Measurements from ENCODE around the gene ZXDA. TPM values are rescaled to one million over a fixed set of nuclear protein-coding genes. Genes with fewer than 3 reads are reported as not detected.
"Not testable (repeated sequence)": the region's sequence is repeated elsewhere in the genome, so short reads cannot be mapped to it uniquely, and the experiment has no call there.

The ZXDA gene, protein sequence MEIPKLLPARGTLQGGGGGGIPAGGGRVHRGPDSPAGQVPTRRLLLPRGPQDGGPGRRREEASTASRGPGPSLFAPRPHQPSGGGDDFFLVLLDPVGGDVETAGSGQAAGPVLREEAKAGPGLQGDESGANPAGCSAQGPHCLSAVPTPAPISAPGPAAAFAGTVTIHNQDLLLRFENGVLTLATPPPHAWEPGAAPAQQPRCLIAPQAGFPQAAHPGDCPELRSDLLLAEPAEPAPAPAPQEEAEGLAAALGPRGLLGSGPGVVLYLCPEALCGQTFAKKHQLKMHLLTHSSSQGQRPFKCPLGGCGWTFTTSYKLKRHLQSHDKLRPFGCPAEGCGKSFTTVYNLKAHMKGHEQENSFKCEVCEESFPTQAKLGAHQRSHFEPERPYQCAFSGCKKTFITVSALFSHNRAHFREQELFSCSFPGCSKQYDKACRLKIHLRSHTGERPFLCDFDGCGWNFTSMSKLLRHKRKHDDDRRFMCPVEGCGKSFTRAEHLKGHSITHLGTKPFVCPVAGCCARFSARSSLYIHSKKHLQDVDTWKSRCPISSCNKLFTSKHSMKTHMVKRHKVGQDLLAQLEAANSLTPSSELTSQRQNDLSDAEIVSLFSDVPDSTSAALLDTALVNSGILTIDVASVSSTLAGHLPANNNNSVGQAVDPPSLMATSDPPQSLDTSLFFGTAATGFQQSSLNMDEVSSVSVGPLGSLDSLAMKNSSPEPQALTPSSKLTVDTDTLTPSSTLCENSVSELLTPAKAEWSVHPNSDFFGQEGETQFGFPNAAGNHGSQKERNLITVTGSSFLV
- total RNA-seq = 1 to 10 TPM in 4 of 5 donors, under 1 TPM in 1; 0.58 to 10.0 (median 7.6) TPM
- polyA plus RNA-seq = 1 to 10 TPM in 1 of 3 donors, under 1 TPM in 2; 0.55 to 1.8 (median 0.56) TPM
- long read RNA-seq, donor 1 = 0 reads
- long read RNA-seq, donor 2, full-length matches to known transcripts = 8 of 8 reads
- long read RNA-seq, donor 2, partial matches to known transcripts = 0 of 8 reads
- long read RNA-seq, donor 2, other reads (novel, unspliced or antisense) = 0 of 8 reads
- long read RNA-seq, donor 3, full-length matches to known transcripts = 3 of 3 reads
- long read RNA-seq, donor 3, partial matches to known transcripts = 0 of 3 reads
- long read RNA-seq, donor 3, other reads (novel, unspliced or antisense) = 0 of 3 reads
- long read RNA-seq, donor 4 = 0 reads
- long read RNA-seq, donor 5, full-length matches to known transcripts = 11 of 11 reads
- long read RNA-seq, donor 5, partial matches to known transcripts = 0 of 11 reads
- long read RNA-seq, donor 5, other reads (novel, unspliced or antisense) = 0 of 11 reads
- long read RNA-seq, donor 6, full-length matches to known transcripts = 7 of 7 reads
- long read RNA-seq, donor 6, partial matches to known transcripts = 0 of 7 reads
- long read RNA-seq, donor 6, other reads (novel, unspliced or antisense) = 0 of 7 reads
- long read RNA-seq, donor 7, full-length matches to known transcripts = 7 of 7 reads
- long read RNA-seq, donor 7, partial matches to known transcripts = 0 of 7 reads
- long read RNA-seq, donor 7, other reads (novel, unspliced or antisense) = 0 of 7 reads
- long read RNA-seq, donor 8, full-length matches to known transcripts = 5 of 5 reads
- long read RNA-seq, donor 8, partial matches to known transcripts = 0 of 5 reads
- long read RNA-seq, donor 8, other reads (novel, unspliced or antisense) = 0 of 5 reads
- long read RNA-seq, donor 9, full-length matches to known transcripts = 11 of 11 reads
- long read RNA-seq, donor 9, partial matches to known transcripts = 0 of 11 reads
- long read RNA-seq, donor 9, other reads (novel, unspliced or antisense) = 0 of 11 reads
- long read RNA-seq, donor 10, full-length matches to known transcripts = 2 of 2 reads
- long read RNA-seq, donor 10, partial matches to known transcripts = 0 of 2 reads
- long read RNA-seq, donor 10, other reads (novel, unspliced or antisense) = 0 of 2 reads

GRCh38 chrX:57910287-57910912 lies at the start of gene ZXDA:
Gene ZXDA, minus strand, starts transcription at chrX:57910458. Its CDS starts 38 bp downstream, at chrX:57910420.
- Histone ChIP-seq H3K4me3 (peak within 1 kb of the TSS; percentile 46 to 55 (median 51)), H3K27ac (peak within 1 kb of the TSS; percentile 87 to 93 (median 88)), H3K4me1 (peaks cover 7 to 39% (median 14%) of the 10 kb centered on the region in 4 donors)
- H3K36me3 ChIP-seq; H3K27me3 ChIP-seq; intact Hi-C loops (cut with DNase I; ENCODE audit: low total_unique reads); H3K9me3 ChIP-seq: not testable (repeated sequence)
- 0 to 24% (median 7%) methylated on average over 4 to 9 of the region's 35 CpGs for WGBS, 5 donors
- DNase-seq = peak in 1 of 2 donors; percentile 19

DNA sequence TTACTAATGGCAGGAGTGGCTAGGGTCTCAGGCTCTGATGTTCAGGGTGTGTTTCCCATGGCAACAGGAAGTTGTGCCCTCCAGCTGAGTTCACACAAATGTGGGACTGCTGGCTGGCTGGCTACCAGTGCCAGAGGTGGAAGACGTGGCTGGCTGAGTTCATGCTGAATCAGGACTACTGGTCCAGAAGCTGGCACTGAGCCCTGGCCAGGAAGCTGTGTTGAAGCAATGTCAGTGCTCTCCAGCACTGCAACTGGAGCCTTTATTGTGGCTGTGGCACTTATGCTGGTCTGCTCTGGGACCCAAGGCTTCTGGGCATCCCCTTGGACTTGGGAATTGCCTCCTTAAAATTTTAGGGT lies 42.0 kb upstream of the ZXDA start:
- H3K27ac ChIP-seq = no peak overlapping the region
- no peak for DNase-seq
- H3K4me1 ChIP-seq = no peaks in the 10 kb centered on the region
- H3K36me3 ChIP-seq = no peaks in the 10 kb centered on the region
- no peaks in the 10 kb centered on the region for H3K27me3 ChIP-seq
- peaks cover 0 to 16% (median 3%) of the 10 kb centered on the region in 4 donors for H3K9me3 ChIP-seq
- WGBS, 5 donors = 21 to 34% (median 22%) methylated on average over 1 of the region's 1 CpG; no CpG with 5 or more reads in 2 of the 5 donors
- H3K4me3 ChIP-seq = no peak overlapping the region
- TF ChIP-seq POLR2AphosphoS5 (IDR thresholded peaks at IDR 0.05) (no peak), POLR2A (IDR thresholded peaks at IDR 0.05) (no peak), EP300 (IDR thresholded peaks at IDR 0.05) (no peak)
- TF ChIP-seq, protein P1, sequence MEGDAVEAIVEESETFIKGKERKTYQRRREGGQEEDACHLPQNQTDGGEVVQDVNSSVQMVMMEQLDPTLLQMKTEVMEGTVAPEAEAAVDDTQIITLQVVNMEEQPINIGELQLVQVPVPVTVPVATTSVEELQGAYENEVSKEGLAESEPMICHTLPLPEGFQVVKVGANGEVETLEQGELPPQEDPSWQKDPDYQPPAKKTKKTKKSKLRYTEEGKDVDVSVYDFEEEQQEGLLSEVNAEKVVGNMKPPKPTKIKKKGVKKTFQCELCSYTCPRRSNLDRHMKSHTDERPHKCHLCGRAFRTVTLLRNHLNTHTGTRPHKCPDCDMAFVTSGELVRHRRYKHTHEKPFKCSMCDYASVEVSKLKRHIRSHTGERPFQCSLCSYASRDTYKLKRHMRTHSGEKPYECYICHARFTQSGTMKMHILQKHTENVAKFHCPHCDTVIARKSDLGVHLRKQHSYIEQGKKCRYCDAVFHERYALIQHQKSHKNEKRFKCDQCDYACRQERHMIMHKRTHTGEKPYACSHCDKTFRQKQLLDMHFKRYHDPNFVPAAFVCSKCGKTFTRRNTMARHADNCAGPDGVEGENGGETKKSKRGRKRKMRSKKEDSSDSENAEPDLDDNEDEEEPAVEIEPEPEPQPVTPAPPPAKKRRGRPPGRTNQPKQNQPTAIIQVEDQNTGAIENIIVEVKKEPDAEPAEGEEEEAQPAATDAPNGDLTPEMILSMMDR (IDR thresholded peaks at IDR 0.05) = no peak
- intact Hi-C loops (cut with DNase I; ENCODE audit: low total_unique reads) = no loop called here

DNA sequence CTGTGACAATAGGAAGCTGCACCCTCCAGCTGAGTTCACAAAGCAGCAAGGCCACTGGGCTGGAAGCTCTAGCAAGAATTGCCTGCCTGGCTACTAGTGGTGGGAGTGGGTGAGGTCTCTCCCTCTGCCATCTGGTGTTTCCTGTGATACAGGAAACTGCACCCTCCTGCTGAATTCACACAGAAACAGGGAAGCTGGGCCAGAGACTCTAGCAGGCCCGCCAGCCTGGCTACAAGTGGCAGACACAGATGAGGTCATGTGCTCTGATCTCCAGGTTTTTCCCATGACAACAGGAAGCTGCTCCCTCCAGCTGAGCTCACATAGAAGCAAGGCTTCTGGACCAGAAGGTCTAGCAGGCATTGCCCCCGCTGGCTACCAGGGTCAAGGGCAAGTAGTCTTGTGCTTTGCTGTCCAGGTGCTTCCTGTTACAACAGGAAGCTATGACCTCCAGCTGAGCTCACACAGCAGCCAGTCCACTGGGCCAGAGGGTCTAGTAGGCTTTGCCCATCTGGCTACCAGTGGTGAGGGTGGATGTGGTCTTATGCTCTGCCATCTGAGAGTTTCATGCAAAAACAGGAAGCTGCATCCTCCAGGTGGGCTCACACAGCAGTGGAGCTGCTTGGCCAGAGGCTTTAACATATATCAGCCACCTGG lies 41.5 kb upstream of the ZXDA start:
- peaks cover 0 to 16% (median 3%) of the 10 kb centered on the region in 4 donors for H3K9me3 ChIP-seq
- WGBS, 5 donors = 43 to 59% (median 49%) methylated on average over 1 to 2 of the region's 2 CpGs; no CpG with 5 or more reads in 1 of the 5 donors
- peak in 1 of 2 donors; percentile 1 for DNase-seq
- H3K27ac ChIP-seq = no peak overlapping the region
- H3K36me3 ChIP-seq = no peaks in the 10 kb centered on the region
- H3K27me3 ChIP-seq = no peaks in the 10 kb centered on the region
- no peak for TF ChIP-seq POLR2A (IDR thresholded peaks at IDR 0.05)
- TF ChIP-seq, protein P1 (IDR thresholded peaks at IDR 0.05) = no peak
- no peak for TF ChIP-seq POLR2AphosphoS5 (IDR thresholded peaks at IDR 0.05)
- no peak for TF ChIP-seq EP300 (IDR thresholded peaks at IDR 0.05)
- no peak overlapping the region for H3K4me3 ChIP-seq
- H3K4me1 ChIP-seq = no peaks in the 10 kb centered on the region
- intact Hi-C loops (cut with DNase I; ENCODE audit: low total_unique reads) = no loop called here

Measured in stomach (tissue), 19 donors.